ENCODE results near the gene PRPH. TPM values are rescaled to one million over a fixed set of nuclear protein-coding genes. Genes with fewer than 3 reads are reported as not detected.
"Not testable (repeated sequence)": the region's sequence is repeated elsewhere in the genome, so short reads cannot be mapped to it uniquely, and the experiment has no call there.

The PRPH gene
- total RNA-seq, 1 donor from 2014 or later = 0.99 TPM

GRCh38 chr12:49301760-49302159 lies 6.8 kb downstream of the PRPH start:
- DNase-seq = no peak

GRCh38 chr12:49304161-49304560 lies 9.2 kb downstream of the PRPH start:
- DNase-seq = peak; percentile 33

GRCh38 chr12:49305762-49306510 lies 11.0 kb downstream of the PRPH start:
- no peak for DNase-seq

- no peak for DNase-seq
These were observed 14.4 kb downstream of the PRPH start for GRCh38 chr12:49309386-49309785.

- not testable (repeated sequence) for DNase-seq
These were observed 15.6 kb downstream of the PRPH start for GRCh38 chr12:49310451-49311000.

- DNase-seq = no peak
These were observed 19.9 kb downstream of the PRPH start for GRCh38 chr12:49314811-49315210.

- not testable (repeated sequence) for DNase-seq
These were observed 22.2 kb downstream of the PRPH start for GRCh38 chr12:49317118-49317517.

GRCh38 chr12:49320411-49321103 lies 25.6 kb downstream of the PRPH start:
- DNase-seq = not testable (repeated sequence)

- no peak for DNase-seq
These were observed 27.4 kb downstream of the PRPH start for GRCh38 chr12:49322367-49322707.

GRCh38 chr12:49322708-49323523 lies 28.0 kb downstream of the PRPH start, which contains the start of gene TROAP:
Gene TROAP, plus strand, starts transcription at chr12:49323255. Its CDS starts 354 bp downstream, at chr12:49323609.
- DNase-seq = peak; percentile 96

- no peak for DNase-seq
These were observed 28.7 kb downstream of the PRPH start for GRCh38 chr12:49323524-49324097.

- no peak for DNase-seq
These were observed 30.7 kb downstream of the PRPH start for GRCh38 chr12:49325606-49326005.

GRCh38 chr12:49327368-49327767 lies 32.4 kb downstream of the PRPH start:
- DNase-seq = no peak

GRCh38 chr12:49327887-49328286 lies 32.9 kb downstream of the PRPH start:
- no peak for DNase-seq

GRCh38 chr12:49328816-49329215 lies 33.9 kb downstream of the PRPH start:
- no peak for DNase-seq

GRCh38 chr12:49330032-49330619 lies 35.2 kb downstream of the PRPH start:
- no peak for DNase-seq

GRCh38 chr12:49330631-49331379 lies 35.9 kb downstream of the PRPH start:
- no peak for DNase-seq

- DNase-seq = peak; percentile 35
These were observed 36.7 kb downstream of the PRPH start for GRCh38 chr12:49331380-49332222.

- no peak for DNase-seq
These were observed 37.5 kb downstream of the PRPH start for GRCh38 chr12:49332441-49332861.

- no peak for DNase-seq
These were observed 38.0 kb downstream of the PRPH start for GRCh38 chr12:49332891-49333371.

Data from skin of body (tissue), 2 donors.